ENCODE results near the gene DTL.
"Not testable (repeated sequence)": the region's sequence is repeated elsewhere in the genome, so short reads cannot be mapped to it uniquely, and the experiment has no call there.

Gene DTL

GRCh38 chr1:212035123-212035834 is at the start of gene DTL, which contains the start of gene INTS7:
Gene DTL (plus strand): TSS chr1:212035748. CDS start chr1:212035891, 143 bp downstream.
Gene INTS7 (minus strand): TSS chr1:212035557. CDS start chr1:212035437, 120 bp downstream.
- Mint-ChIP-seq H3K36me3 (ENCODE audit: low read depth) (peaks cover 31% of the 10 kb centered on the region), H3K4me3 (peak within 1 kb of the TSS; percentile 97), H3K27me3 (ENCODE audit: low read depth, poor library complexity) (no peaks in the 10 kb centered on the region), H3K27ac (peak within 1 kb of the TSS; percentile 99), H3K4me1 (peaks cover 64% of the 10 kb centered on the region), H3K9me3 (peaks cover 4% of the 10 kb centered on the region)
- TF ChIP-seq CTCF (IDR thresholded peaks at IDR 0.05): peak; percentile 88
- peak; percentile 98 for DNase-seq

DNA sequence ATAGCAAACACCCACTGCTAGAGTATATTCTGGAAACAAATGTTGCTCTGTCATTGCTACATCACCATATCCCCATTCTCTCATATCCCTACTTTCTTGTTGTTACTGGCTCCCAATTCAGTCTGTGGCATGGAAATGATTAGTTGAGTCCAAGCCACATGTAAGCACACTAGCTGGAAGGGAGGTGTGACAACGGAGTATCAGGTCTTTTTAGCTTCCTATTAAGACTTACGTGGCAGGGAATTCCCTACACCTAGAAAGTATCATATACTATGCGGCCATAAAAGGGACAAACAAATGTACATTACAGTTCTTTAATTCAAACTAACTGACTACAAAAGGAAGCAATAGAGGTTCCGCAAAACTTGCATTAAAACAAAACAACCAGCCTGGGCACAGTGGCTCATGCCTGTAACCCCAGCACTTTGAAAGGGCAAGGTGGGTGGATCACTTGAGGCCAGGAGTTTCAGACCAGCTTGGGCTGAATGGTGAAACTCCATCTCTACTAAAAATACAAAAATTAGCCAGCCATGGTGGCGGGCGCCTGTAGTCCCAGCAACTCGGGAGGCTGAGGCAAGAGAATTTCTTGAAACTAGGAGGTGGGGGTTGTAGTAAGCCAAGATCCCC is 48.8 kb upstream of the DTL start:
- DNase-seq: no peak
- Mint-ChIP-seq H3K36me3 (ENCODE audit: low read depth) (peaks cover 39% of the 10 kb centered on the region), H3K4me1 (no peaks in the 10 kb centered on the region), H3K4me3 (no peak overlapping the region), H3K9me3 (no peaks in the 10 kb centered on the region), H3K27me3 (ENCODE audit: low read depth, poor library complexity) (no peaks in the 10 kb centered on the region), H3K27ac (no peak overlapping the region)
- no peak for TF ChIP-seq CTCF (IDR thresholded peaks at IDR 0.05)

DNA sequence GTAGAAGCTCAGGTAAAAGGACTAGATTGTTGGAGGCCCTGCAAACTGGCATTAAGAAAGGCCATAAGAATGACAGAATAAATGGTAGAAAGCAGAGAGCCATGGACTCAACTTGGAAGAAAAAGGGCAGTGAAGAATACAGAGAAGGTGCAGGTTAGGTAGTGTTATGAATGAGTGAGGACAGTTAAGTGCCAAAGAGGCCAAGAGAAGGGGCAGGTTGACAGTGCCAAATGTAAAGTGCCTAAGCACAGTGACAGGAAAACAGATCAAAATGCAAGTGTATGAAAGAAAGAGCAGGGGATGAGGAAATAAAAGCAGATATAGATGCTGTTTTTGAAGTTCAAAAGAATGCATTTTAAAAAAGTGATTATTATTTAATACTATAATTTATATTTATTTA is 43.9 kb upstream of the DTL start:
- Mint-ChIP-seq H3K4me1 (no peaks in the 10 kb centered on the region), H3K27me3 (ENCODE audit: low read depth, poor library complexity) (peaks cover 2% of the 10 kb centered on the region), H3K27ac (no peak overlapping the region), H3K4me3 (no peak overlapping the region), H3K9me3 (no peaks in the 10 kb centered on the region), H3K36me3 (ENCODE audit: low read depth) (peaks cover 48% of the 10 kb centered on the region)
- TF ChIP-seq CTCF (IDR thresholded peaks at IDR 0.05): no peak
- no peak for DNase-seq

DNA sequence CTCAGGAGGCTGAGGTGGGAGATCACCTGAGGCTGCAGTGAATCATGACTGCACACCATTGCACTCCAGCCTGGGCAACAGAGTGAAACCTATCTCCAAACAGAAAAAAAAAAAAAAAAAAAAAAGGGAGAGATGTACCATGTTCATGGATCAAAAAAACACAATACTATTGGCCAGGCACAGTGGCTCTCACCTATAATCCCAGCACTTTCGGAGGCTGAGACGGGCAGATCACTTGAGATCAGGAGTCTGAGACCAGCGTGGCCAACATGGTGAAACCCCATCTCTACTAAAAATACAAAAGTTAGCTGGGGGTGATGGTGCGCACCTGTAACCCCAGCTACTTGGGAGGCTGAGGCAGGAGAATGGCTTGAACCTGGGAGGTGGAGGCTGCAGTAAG is 38.1 kb upstream of the DTL start:
- DNase-seq; H3K4me3 Mint-ChIP-seq; H3K27ac Mint-ChIP-seq; H3K9me3 Mint-ChIP-seq; H3K4me1 Mint-ChIP-seq; H3K27me3 Mint-ChIP-seq (ENCODE audit: low read depth, poor library complexity): not testable (repeated sequence)
- H3K36me3 Mint-ChIP-seq (ENCODE audit: low read depth): peaks cover 79% of the 10 kb centered on the region

- no peak for DNase-seq
- no peak for TF ChIP-seq CTCF (IDR thresholded peaks at IDR 0.05)
- Mint-ChIP-seq H3K4me1 (no peaks in the 10 kb centered on the region), H3K27ac (no peak overlapping the region), H3K4me3 (no peak overlapping the region), H3K27me3 (ENCODE audit: low read depth, poor library complexity) (no peaks in the 10 kb centered on the region), H3K9me3 (no peaks in the 10 kb centered on the region), H3K36me3 (ENCODE audit: low read depth) (peaks cover 70% of the 10 kb centered on the region)
These were observed 33.0 kb upstream of the DTL start for GRCh38 chr1:212002536-212002935.

- TF ChIP-seq CTCF (IDR thresholded peaks at IDR 0.05): no peak
- peak overlapping the region; percentile 1 for H3K27ac Mint-ChIP-seq
- H3K36me3 Mint-ChIP-seq (ENCODE audit: low read depth): peaks cover 56% of the 10 kb centered on the region
- no peaks in the 10 kb centered on the region for H3K4me1 Mint-ChIP-seq
- DNase-seq: no peak
- no peak overlapping the region for H3K4me3 Mint-ChIP-seq
- no peaks in the 10 kb centered on the region for H3K27me3 Mint-ChIP-seq (ENCODE audit: low read depth, poor library complexity)
- H3K9me3 Mint-ChIP-seq: no peaks in the 10 kb centered on the region
These were observed 30.5 kb upstream of the DTL start for GRCh38 chr1:212004895-212005608.

Measured in nephron progenitor cell (in vitro differentiated cells).